OCI-LY7 (cell line): ENCODE results near the gene WEE2.

Experiments used
- CTCF ChIP-seq: fragments of 200-600 bp; sonication (generic); conservative IDR thresholded peaks from 2 replicates; pipeline ENCODE4 v1.5.1; 2014; ENCODE audit warnings: mild to moderate bottlenecking, antibody characterized with exemption, low read length, moderate library complexity, mixed read lengths
- EZH2phosphoT487 ChIP-seq: fragments of 200-600 bp; sonication (generic); IDR thresholded peaks from 2 replicates; pipeline ENCODE4 v1.6.1; 2018; ENCODE audit warnings: low read depth, borderline replicate concordance, mild to moderate bottlenecking, mixed run types, antibody characterized with exemption, low read length, moderate library complexity, mixed read lengths

DNA sequence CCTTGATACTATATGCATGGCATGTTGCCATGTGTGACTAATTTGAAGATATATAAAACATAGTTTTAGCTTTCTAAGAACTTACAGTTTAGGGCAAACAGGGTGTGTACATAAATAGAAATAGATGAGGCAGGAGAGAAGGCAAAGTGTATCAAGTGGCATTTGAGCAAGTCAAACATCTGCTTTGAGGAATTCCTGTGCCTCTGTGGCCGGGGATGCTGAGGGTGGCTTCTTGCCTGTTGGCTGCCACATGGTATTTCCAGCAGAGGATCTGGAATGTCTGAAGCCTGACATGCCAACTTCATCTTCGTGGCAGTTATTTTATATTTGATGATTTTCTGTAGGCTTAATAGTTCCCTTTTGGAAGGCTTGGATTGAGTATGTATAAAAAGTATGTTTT lies 36.0 kb downstream of the WEE2 start:
- TF ChIP-seq EZH2phosphoT487 = no peak
- TF ChIP-seq CTCF = no peak
